ENCODE results near the gene SHB. TPM values are rescaled to one million over a fixed set of nuclear protein-coding genes. Genes with fewer than 3 reads are reported as not detected.

Gene SHB
- total and polyA plus RNA-seq, 2 donors (not counting 3 experiments of a cell fraction or from before 2014, with no cell fraction given): 13.4 to 24.9 TPM

DNA sequence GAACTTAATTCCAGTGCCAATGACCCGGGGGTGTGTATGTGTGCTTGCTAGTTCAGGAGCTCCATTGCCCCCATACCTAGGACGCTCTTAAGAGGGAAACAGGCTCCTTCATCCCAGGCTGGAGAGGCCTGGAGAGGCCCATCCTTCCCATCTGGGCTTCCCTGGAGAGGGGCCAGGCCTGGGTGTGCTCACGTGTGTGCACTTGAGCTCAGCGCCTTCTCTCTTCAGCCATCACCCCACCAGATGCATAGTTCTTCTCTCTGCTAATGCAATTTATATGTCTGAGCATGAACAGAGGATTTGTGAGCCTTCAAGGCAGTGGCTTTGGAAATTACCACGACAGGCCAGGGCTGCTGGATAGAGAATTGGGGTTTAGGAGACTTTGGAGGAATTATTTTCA lies 48.6 kb upstream of the SHB start:
- intact Hi-C loops (cut with micrococcal nuclease) (no loop called here), dilution Hi-C loops (cut with MboI; ENCODE audit: extremely low pct_ligation_motif_present, low sequenced_read_pairs) (no loop called here)
- Histone ChIP-seq H3K79me2 (ENCODE audit: control insufficient read depth, insufficient read depth, low read length) (no peaks in the 10 kb centered on the region), H3K27ac (ENCODE audit: insufficient read depth, low read depth, low read length) (no peak overlapping the region), H3K4me3 (replicated peaks in 1 of 3; ENCODE audit: insufficient read depth in 1 of 3, low read depth in 1 of 3, low read length in 3 of 3) (no peak overlapping the region), H3K9ac (replicated peaks; ENCODE audit: extremely low read depth, insufficient read depth, low read length) (no peak overlapping the region), H3K9me3 (replicated peaks; ENCODE audit: control insufficient read depth, insufficient read depth, low read length) (no peaks in the 10 kb centered on the region), H3K36me3 (ENCODE audit: control insufficient read depth in 2 of 2, extremely low read depth in 1 of 2, insufficient read depth in 2 of 2, low read length in 2 of 2) (no peaks in the 10 kb centered on the region), H3K27me3 (ENCODE audit: control insufficient read depth in 2 of 2, insufficient read depth in 2 of 2, low read length in 2 of 2) (peaks cover 2 to 8% of the 10 kb centered on the region in 2 experiments), H2AFZ (ENCODE audit: low read depth, low read length) (no peak overlapping the region), H3K4me1 (ENCODE audit: control insufficient read depth, extremely low read depth, insufficient read depth, low read length) (no peaks in the 10 kb centered on the region), H4K20me1 (replicated peaks; ENCODE audit: control insufficient read depth, extremely low read depth, insufficient read depth, low read length) (no peaks in the 10 kb centered on the region), H3K9me1 (replicated peaks; ENCODE audit: control insufficient read depth, extremely low read depth, insufficient read depth, low read length) (no peaks in the 10 kb centered on the region), H3K4me2 (ENCODE audit: insufficient read depth, low read length) (no peak overlapping the region)
- ChIA-PET POLR2A (no interaction called here), CTCF (no interaction called here)
- BruUV-seq (replicated peaks): no TSS peak
- DNase-seq (ENCODE audit: low read depth, low spot score) (no peak), FAIRE-seq (no peak)
- TF ChIP-seq GATA2 (IDR thresholded peaks at IDR 0.05; ENCODE audit: insufficient read depth, insufficient read length, low read depth, low read length) (no peak), EZH2 (IDR thresholded peaks at IDR 0.05; ENCODE audit: borderline replicate concordance, low read depth, low read length, severe bottlenecking) (no peak), POLR2AphosphoS5 (IDR thresholded peaks at IDR 0.05; ENCODE audit: insufficient read depth, low read depth, low read length) (no peak), MYC (IDR thresholded peaks at IDR 0.05; ENCODE audit: low read depth, low read length) (no peak), JUN (IDR thresholded peaks at IDR 0.05; ENCODE audit: borderline replicate concordance, insufficient read depth, insufficient read length, low read depth) (no peak), FOS (IDR thresholded peaks at IDR 0.05; ENCODE audit: borderline replicate concordance, insufficient read depth, low read length) (no peak), POLR2A (IDR thresholded peaks at IDR 0.05; ENCODE audit: low read depth, low read length) (no peak)
- TF ChIP-seq, protein P1, sequence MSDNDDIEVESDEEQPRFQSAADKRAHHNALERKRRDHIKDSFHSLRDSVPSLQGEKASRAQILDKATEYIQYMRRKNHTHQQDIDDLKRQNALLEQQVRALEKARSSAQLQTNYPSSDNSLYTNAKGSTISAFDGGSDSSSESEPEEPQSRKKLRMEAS (IDR thresholded peaks at IDR 0.05; ENCODE audit: insufficient read depth, insufficient read length): no peak
- TF ChIP-seq, protein P2, sequence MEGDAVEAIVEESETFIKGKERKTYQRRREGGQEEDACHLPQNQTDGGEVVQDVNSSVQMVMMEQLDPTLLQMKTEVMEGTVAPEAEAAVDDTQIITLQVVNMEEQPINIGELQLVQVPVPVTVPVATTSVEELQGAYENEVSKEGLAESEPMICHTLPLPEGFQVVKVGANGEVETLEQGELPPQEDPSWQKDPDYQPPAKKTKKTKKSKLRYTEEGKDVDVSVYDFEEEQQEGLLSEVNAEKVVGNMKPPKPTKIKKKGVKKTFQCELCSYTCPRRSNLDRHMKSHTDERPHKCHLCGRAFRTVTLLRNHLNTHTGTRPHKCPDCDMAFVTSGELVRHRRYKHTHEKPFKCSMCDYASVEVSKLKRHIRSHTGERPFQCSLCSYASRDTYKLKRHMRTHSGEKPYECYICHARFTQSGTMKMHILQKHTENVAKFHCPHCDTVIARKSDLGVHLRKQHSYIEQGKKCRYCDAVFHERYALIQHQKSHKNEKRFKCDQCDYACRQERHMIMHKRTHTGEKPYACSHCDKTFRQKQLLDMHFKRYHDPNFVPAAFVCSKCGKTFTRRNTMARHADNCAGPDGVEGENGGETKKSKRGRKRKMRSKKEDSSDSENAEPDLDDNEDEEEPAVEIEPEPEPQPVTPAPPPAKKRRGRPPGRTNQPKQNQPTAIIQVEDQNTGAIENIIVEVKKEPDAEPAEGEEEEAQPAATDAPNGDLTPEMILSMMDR (IDR thresholded peaks at IDR 0.05; ENCODE audit: extremely low read depth in 1 of 2, insufficient read depth in 1 of 2, low read depth in 1 of 2, low read length in 2 of 2): no peak

Data from endothelial cell of umbilical vein (primary cell).